DMS79 (cell line): ENCODE measurements around the gene DDAH2.

Experiments
- DNase-seq: peaks from one replicate; lab custom pipeline; 2025; lab: John Stamatoyannopoulos, UW

The DDAH2 gene

DNA sequence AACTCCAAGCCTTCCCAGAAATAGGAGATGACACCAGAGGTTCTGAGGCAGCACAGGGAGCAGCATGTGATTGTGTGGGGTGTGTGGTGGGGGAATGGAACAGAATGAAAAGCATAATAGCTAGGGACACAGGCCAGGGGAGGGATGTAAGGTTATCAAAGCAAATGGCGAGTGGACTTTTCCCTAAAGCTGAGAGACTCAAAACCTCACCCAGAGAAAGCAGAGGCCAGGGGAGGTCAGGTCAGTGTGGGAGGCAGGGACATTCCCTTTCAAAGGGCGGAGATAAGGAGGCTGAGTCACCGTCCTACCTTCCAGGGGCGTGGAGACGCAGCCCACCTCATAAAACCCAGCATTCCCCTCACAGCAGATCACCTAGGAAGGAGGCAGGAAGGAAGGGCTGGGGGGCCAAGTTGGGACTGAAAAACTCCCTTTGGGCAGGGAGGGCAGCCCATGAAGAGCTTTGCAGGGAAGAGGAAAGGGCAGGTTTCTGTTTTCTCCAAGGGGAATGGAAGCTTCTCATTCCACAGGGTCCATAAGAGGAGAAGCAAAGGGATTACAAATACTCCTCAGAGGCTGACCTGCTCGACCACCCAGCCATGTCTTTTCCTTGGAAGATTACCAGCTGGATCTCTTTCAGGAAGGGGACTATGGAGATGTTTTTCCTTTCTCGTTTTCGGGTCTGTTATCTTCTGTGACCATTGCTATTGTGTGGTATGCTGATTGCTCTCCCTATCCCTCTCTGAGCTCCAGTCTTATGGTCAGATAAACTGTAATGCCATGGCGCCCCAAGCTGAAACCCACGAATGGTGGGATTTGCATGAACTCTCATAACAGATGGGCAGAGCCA, 38.6 kb downstream of the DDAH2 start:
- DNase-seq: no peak

DNA sequence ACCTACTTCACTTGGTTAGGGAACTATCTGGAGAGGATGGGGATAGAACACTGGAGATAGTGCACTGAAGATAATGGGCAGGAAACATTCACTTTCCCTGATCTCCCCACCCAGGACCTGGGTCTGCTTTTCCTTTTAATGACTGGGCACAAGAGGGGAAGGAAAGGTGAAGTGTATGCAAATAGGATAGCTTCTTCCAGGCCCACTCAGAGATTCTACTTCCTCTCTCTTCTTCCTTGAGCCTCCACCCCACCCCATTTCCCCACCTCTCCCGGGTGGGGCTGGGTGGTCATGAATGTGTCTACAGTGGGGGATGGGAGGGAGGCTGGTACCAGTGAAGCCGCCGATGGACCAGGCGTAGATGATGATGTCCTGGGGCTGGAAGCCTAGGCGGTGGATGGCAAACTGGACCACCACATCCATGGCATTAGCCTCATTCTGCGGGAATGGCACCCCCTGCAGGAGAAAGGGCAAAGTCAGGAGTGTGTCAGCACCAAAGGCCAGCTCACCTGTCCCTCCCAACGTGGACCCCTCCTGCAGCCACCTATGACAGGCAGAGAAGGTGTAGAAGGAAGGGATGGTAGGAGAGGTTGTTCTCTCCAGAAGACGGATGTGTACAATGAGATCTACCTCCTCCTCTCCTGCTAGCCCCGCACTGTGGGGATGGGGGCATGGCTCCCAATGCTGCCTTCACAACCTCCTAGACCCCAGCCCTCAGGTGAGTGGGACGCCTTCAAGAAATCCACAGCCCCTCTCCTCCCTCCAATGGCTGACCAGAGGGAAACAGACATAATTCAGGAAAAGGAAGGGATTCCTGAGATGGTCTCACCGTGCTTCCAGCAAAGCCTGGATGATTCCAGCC, 39.6 kb downstream of the DDAH2 start:
- no peak for DNase-seq

DNA sequence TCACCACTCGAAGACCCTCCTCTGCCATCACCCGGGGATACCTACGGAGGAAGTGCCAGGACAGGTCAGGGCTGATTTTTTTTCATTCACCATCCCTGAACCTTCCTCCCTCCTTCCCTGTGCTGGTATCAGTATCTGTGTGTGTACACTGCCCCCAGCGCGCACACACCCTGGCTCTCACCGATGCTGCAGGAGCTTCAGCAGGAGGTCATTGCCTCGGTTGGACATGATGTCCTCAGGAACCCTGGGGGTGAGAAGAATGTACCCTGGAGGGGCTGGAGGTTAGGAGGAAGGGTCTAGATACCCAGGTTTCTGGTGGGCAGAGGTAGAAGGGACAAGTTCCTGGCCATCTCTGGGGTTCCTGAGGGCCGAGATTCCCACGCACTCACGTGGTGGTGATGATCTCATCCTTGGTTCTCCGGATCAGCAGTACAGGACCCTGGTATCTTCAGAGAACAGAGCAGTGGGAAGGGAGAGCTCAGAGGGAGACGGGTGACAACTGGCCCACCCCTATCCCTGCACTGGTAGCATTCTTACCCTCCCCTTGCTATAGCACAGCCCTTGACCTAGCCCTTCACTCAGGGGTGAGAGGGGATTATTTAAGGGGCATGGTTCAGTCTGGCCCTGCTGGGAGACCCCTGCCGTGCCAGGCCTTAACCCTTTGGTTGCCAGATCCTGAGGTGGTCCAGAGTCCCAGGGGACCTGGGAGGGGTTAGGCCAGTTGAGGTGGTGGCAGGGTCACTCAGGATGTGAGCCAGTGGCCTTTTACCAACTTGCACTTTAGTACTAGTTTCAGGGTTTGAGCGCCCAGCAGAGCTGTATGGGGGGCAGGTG, 41.0 kb downstream of the DDAH2 start:
- DNase-seq: no peak

- DNase-seq: no peak
Observed at GRCh38 chr6:31687321-31687720, 41.8 kb downstream of the DDAH2 start.

GRCh38 chr6:31686483-31686882, 42.6 kb downstream of the DDAH2 start:
- no peak for DNase-seq

DNA sequence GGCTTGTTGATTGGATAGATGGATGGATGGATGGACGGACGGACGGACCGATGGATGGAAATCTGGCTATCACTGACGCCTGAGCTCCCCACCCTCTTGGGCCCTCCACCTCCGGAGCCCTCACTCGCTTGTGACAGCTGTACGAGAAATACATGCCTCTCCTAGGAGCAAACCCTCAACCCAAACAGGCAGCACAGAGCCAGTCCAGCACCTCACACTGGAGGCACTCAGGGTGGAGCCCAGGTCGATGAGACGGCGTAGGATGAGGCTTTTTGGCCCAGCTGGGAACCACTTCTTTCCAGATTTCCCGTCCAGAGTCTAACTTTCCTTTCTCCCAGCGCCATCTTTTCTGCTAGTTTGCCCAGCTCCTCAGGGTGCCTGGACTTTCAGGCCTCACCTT, 45.5 kb downstream of the DDAH2 start:
- DNase-seq: no peak

- DNase-seq: peak; percentile 45
Observed at GRCh38 chr6:31681135-31681671, 47.9 kb downstream of the DDAH2 start.

DNA sequence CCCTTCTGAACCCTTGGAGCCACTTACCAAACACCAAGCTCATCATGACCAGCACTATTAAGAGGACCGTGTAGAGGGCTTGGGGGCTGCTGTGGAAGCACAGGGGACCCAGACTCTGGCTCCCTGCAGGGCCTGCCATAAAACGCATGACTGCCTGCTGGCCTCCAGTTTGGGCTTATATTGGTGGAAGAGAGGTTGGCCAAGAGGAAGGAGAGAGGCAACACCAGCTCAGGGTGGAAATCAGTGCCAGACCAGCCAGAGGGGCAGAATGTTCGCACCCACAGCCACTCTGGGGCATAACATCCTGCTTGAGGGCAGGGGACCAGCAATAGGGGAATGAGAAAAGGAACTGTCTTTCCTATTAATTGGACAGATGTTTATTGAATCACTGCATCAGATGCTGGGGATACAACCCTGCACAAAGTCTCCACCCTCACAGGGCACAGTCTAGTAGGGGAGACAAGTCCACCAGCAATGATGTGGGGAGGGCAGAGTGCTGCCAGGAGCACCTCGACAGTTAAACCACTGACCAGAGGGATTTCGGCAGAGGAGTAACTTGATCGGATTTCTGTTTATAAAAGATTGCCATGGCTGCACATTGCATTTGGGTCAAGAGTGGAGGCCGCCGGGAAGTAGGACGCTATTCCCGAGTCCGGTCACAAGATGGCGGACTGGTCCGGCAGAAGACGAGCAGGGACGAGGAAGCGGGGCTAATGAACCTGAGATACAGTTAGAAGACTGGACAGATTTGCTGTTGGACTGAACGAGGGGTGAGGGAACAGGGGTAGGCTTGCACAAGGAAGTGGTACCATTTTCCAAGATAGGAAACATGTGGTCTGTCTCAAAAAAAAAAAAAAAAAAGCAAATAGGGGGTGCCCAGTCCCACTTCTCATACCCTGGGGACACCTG, 48.6 kb downstream of the DDAH2 start, which contains the start of gene LY6G5C:
Gene LY6G5C, minus strand, starts transcription at position 842 of the 909 bp plus-strand sequence. Its CDS starts 694 bp downstream, at position 148.
- peak; percentile 85 for DNase-seq

DNA sequence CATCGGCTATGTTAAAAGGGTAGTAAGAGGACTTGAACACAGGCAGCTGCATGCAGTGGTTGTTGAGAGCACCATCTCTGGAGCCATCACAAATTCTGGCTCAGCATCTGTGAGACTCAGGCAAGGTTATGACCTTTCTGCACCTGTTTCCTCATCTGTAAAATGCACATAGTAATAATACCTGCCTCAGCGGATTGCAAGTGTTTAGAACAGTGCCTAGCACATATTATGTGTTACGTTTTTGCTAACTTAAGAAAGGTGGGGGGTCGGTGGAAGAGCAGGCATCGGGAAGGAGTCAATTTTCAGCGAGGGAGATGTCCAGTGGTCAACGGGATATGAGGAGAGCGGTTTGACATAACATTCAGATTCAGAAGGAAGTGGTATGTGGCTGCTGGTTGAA, 51.1 kb downstream of the DDAH2 start:
- no peak for DNase-seq
